ENCODE data around the gene COMMD6. TPM values are rescaled to one million over a fixed set of nuclear protein-coding genes. Genes with fewer than 3 reads are reported as not detected.

The COMMD6 gene
- total and polyA plus RNA-seq, 2 experiments from 2014 or later: 34.9 to 339 TPM

DNA sequence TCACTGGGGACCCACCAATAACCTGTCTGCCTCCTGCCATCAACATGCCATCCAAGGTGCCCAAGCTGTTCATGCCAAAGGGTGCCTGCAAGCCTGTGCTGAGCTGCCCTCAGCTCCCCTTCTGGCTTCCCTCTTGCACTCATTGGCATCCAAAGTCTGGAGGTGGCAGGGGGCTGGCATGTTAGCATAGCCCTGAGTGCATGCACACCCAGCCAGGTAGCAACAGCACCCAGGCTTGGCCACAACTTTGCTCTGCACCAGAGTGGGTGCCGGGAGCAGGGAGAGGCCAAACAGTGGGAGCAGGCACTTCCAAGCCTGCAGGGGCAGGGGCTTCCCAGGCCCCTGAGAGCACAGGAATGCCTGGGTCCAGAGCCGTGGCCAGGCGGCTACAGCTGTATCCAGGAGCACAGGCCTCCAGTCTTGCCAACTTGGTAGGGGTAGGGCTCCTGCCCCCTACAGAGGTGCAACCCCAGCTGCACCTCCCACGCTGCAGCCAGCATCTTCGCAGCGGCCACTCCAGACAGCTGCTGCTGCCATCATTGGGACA is 29.6 kb downstream of the COMMD6 start:
- Mint-ChIP-seq H3K4me1 (no peaks in the 10 kb centered on the region), H3K36me3 (ENCODE audit: low read depth) (no peaks in the 10 kb centered on the region), H3K4me3 (no peak overlapping the region), H3K27ac (no peak overlapping the region), H3K9me3 (no peaks in the 10 kb centered on the region), H3K27me3 (ENCODE audit: insufficient read depth, low read depth, poor library complexity) (no peaks in the 10 kb centered on the region)
- no peak for DNase-seq (ENCODE audit: low spot score)
- H4K20me1 ChIP-seq (replicated peaks; ENCODE audit: insufficient read depth): no peaks in the 10 kb centered on the region
- no peaks in the 10 kb centered on the region for H3K79me2 ChIP-seq (replicated peaks; ENCODE audit: insufficient read depth)
- no peaks in the 10 kb centered on the region for H3F3A ChIP-seq (replicated peaks; ENCODE audit: low read depth)
- TF ChIP-seq NANOG (IDR thresholded peaks at IDR 0.05; ENCODE audit: borderline replicate concordance): no peak
- TF ChIP-seq, protein P1, sequence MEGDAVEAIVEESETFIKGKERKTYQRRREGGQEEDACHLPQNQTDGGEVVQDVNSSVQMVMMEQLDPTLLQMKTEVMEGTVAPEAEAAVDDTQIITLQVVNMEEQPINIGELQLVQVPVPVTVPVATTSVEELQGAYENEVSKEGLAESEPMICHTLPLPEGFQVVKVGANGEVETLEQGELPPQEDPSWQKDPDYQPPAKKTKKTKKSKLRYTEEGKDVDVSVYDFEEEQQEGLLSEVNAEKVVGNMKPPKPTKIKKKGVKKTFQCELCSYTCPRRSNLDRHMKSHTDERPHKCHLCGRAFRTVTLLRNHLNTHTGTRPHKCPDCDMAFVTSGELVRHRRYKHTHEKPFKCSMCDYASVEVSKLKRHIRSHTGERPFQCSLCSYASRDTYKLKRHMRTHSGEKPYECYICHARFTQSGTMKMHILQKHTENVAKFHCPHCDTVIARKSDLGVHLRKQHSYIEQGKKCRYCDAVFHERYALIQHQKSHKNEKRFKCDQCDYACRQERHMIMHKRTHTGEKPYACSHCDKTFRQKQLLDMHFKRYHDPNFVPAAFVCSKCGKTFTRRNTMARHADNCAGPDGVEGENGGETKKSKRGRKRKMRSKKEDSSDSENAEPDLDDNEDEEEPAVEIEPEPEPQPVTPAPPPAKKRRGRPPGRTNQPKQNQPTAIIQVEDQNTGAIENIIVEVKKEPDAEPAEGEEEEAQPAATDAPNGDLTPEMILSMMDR (conservative IDR thresholded peaks at IDR 0.05; ENCODE audit: low read depth in 2 of 2): no peak
- TF ChIP-seq JUNB (IDR thresholded peaks at IDR 0.05; ENCODE audit: unreplicated experiment): no peak
- no peak for TF ChIP-seq EZH2 (IDR thresholded peaks at IDR 0.05; ENCODE audit: low read depth, unreplicated experiment)
- no peak for TF ChIP-seq ZNF114 (CRISPR knock-in tag; IDR thresholded peaks at IDR 0.05)
- TF ChIP-seq ETS1 (IDR thresholded peaks at IDR 0.05): no peak
- TF ChIP-seq STAT1 (IDR thresholded peaks at IDR 0.05; ENCODE audit: unreplicated experiment): no peak
- TF ChIP-seq EZH2phosphoT487 (IDR thresholded peaks at IDR 0.05; ENCODE audit: unreplicated experiment): no peak
- no peak for TF ChIP-seq CREB1 (CRISPR knock-in tag; IDR thresholded peaks at IDR 0.05; ENCODE audit: low read depth)
- TF ChIP-seq POLR2AphosphoS5 (IDR thresholded peaks at IDR 0.05; ENCODE audit: low read depth): no peak
- TF ChIP-seq ZNF462 (CRISPR knock-in tag; IDR thresholded peaks at IDR 0.05): no peak
- no peak for TF ChIP-seq REST (IDR thresholded peaks at IDR 0.05; ENCODE audit: unreplicated experiment)
- TF ChIP-seq ZNF331 (CRISPR knock-in tag; IDR thresholded peaks at IDR 0.05; ENCODE audit: low read depth): no peak
- ATAC-seq: peak; percentile 61
- no peak overlapping the region for H3K4me2 ChIP-seq
- no peak overlapping the region for H2AFZ ChIP-seq
- no peak overlapping the region for H3K4me3 ChIP-seq
- no peaks in the 10 kb centered on the region for H3K9me2 ChIP-seq (ENCODE audit: insufficient read depth)
- H3K4me1 ChIP-seq (ENCODE audit: insufficient read depth): no peaks in the 10 kb centered on the region
- no peak overlapping the region for H3K27ac ChIP-seq (ENCODE audit: low read depth)
- no peaks in the 10 kb centered on the region for H3K27me3 ChIP-seq (ENCODE audit: insufficient read depth)
- no peaks in the 10 kb centered on the region for H3K36me3 ChIP-seq (ENCODE audit: insufficient read depth)
